ENCODE results near the gene CDK6. TPM values are rescaled to one million over a fixed set of nuclear protein-coding genes. Genes with fewer than 3 reads are reported as not detected.
A peak's percentile ranks its signal among the peaks of the same experiment; 100 is the strongest.

CDK6 gene
- total and polyA plus RNA-seq, 8 donors = 2.6 to 86.3 (median 15.5) TPM

- Histone ChIP-seq H3K4me3 (no peak overlapping the region), H3K4me1 (peaks cover 19 to 55% (median 35%) of the 10 kb centered on the region in 4 donors), H3K27me3 (no peaks in the 10 kb centered on the region), H3K9me3 (no peaks in the 10 kb centered on the region), H3K27ac (peak overlapping the region in 1 of 5 donors; percentile 77), H3K36me3 (peaks cover 0 to 3% (median 0%) of the 10 kb centered on the region in 4 donors)
- intact Hi-C loops (cut with DNase I; ENCODE audit: low total_unique reads) = no loop called here
- TF ChIP-seq POLR2AphosphoS5 (IDR thresholded peaks at IDR 0.05) (no peak), EP300 (IDR thresholded peaks at IDR 0.05) (no peak), POLR2A (IDR thresholded peaks at IDR 0.05) (no peak)
- TF ChIP-seq, protein P1, sequence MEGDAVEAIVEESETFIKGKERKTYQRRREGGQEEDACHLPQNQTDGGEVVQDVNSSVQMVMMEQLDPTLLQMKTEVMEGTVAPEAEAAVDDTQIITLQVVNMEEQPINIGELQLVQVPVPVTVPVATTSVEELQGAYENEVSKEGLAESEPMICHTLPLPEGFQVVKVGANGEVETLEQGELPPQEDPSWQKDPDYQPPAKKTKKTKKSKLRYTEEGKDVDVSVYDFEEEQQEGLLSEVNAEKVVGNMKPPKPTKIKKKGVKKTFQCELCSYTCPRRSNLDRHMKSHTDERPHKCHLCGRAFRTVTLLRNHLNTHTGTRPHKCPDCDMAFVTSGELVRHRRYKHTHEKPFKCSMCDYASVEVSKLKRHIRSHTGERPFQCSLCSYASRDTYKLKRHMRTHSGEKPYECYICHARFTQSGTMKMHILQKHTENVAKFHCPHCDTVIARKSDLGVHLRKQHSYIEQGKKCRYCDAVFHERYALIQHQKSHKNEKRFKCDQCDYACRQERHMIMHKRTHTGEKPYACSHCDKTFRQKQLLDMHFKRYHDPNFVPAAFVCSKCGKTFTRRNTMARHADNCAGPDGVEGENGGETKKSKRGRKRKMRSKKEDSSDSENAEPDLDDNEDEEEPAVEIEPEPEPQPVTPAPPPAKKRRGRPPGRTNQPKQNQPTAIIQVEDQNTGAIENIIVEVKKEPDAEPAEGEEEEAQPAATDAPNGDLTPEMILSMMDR (IDR thresholded peaks at IDR 0.05) = no peak
- 78 to 87% (median 85%) methylated on average over 2 of the region's 2 CpGs for WGBS, 5 donors
- no peak for DNase-seq
These were observed 204.4 kb downstream of the CDK6 start for GRCh38 chr7:92631850-92632487.

DNA sequence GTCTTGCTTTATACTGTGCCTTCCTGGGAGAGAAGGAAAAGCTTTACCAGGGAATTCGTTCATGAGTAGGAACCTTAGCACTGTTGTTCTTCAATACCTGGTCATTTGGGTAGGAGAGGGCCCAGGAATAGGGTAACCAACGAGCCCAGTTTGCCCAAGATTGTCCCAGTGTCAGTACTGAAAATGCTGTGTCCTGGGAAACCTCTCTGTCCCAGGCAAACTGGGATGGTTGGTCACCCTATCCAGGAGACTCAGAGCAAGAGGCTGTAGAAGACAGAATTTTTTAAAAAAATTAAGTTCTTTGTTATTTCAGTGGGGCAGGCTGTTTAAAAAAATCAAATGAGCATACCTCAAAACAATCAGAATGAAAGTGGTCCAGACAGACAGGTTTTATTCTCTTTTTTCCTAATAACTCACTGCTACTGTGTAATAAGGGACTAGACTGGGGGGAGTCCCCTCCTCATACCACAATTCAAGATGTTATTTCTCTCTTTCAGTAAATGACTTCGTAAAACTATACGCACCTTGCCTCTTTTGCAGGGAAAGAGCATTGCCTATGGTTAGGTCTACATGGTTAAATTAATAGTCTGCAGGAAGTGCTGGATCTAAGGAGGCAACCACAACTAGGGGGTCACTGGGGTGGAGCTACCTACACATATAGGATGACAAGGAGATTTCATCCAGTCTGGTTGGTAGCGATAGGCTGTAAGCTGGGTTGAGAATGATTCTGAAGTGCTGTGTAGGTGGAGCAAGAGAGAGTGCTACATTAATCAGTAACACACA lies 205.1 kb downstream of the CDK6 start:
- no peaks in the 10 kb centered on the region for H3K9me3 ChIP-seq
- peaks cover 0 to 3% (median 0%) of the 10 kb centered on the region in 4 donors for H3K36me3 ChIP-seq
- peaks cover 19 to 52% (median 36%) of the 10 kb centered on the region in 4 donors for H3K4me1 ChIP-seq
- no peak overlapping the region for H3K4me3 ChIP-seq
- TF ChIP-seq POLR2A (IDR thresholded peaks at IDR 0.05) (no peak), POLR2AphosphoS5 (IDR thresholded peaks at IDR 0.05) (no peak), EP300 (IDR thresholded peaks at IDR 0.05) (no peak)
- TF ChIP-seq, protein P1 (IDR thresholded peaks at IDR 0.05) = no peak
- WGBS, 5 donors = 75 to 83% (median 81%) methylated on average over 5 of the region's 5 CpGs
- peak overlapping the region in 2 of 5 donors; percentile 9 to 31 for H3K27ac ChIP-seq
- H3K27me3 ChIP-seq = no peaks in the 10 kb centered on the region
- intact Hi-C loops (cut with DNase I; ENCODE audit: low total_unique reads) = no loop called here
- no peak for DNase-seq

GRCh38 chr7:92629779-92630178 lies 206.6 kb downstream of the CDK6 start:
- no peak for TF ChIP-seq EP300 (IDR thresholded peaks at IDR 0.05)
- no peak for TF ChIP-seq POLR2A (IDR thresholded peaks at IDR 0.05)
- TF ChIP-seq, protein P1 (IDR thresholded peaks at IDR 0.05) = no peak
- no peak for TF ChIP-seq POLR2AphosphoS5 (IDR thresholded peaks at IDR 0.05)
- Histone ChIP-seq H3K27me3 (no peaks in the 10 kb centered on the region), H3K36me3 (peaks cover 0 to 3% (median 0%) of the 10 kb centered on the region in 4 donors), H3K4me1 (peaks cover 11 to 41% (median 32%) of the 10 kb centered on the region in 4 donors), H3K27ac (no peak overlapping the region), H3K4me3 (no peak overlapping the region), H3K9me3 (no peaks in the 10 kb centered on the region)
- intact Hi-C loops (cut with DNase I; ENCODE audit: low total_unique reads) = no loop called here
- DNase-seq = no peak
- WGBS, 5 donors = 92 to 100% (median 99%) methylated on average over 2 of the region's 2 CpGs

GRCh38 chr7:92627956-92628355 lies 208.4 kb downstream of the CDK6 start:
- WGBS, 5 donors = 95 to 98% (median 97%) methylated on average over 4 of the region's 4 CpGs
- H3K9me3 ChIP-seq = no peaks in the 10 kb centered on the region
- intact Hi-C loops (cut with DNase I; ENCODE audit: low total_unique reads) = no loop called here
- no peak overlapping the region for H3K4me3 ChIP-seq
- no peak overlapping the region for H3K27ac ChIP-seq
- no peak for DNase-seq
- no peaks in the 10 kb centered on the region for H3K27me3 ChIP-seq
- H3K36me3 ChIP-seq = peaks cover 0 to 3% (median 0%) of the 10 kb centered on the region in 4 donors
- TF ChIP-seq EP300 (IDR thresholded peaks at IDR 0.05) (no peak), POLR2A (IDR thresholded peaks at IDR 0.05) (no peak), POLR2AphosphoS5 (IDR thresholded peaks at IDR 0.05) (no peak)
- TF ChIP-seq, protein P1 (IDR thresholded peaks at IDR 0.05) = no peak
- peaks cover 2 to 22% (median 16%) of the 10 kb centered on the region in 4 donors for H3K4me1 ChIP-seq

All from stomach (tissue), 9 donors.